Activated T-cell treated with anti-CD3 and anti-CD28 coated beads for 24 hours (primary cell): ENCODE results near the gene MUCL3.
"Not testable (repeated sequence)": the region's sequence is repeated elsewhere in the genome, so short reads cannot be mapped to it uniquely, and the experiment has no call there.

Source experiments
- DNase-seq: peaks from one replicate; pipeline ENCODE4 v3.0.0-alpha.2; 2020; ENCODE audit warnings: low read depth

The MUCL3 gene

GRCh38 chr6:30910473-30910872, 30.3 kb upstream of the MUCL3 start:
- DNase-seq = not testable (repeated sequence)

- DNase-seq = no peak
Observed at GRCh38 chr6:30912746-30913520, 27.8 kb upstream of the MUCL3 start.

- DNase-seq = no peak
Observed at GRCh38 chr6:30913721-30914075, 27.1 kb upstream of the MUCL3 start.

GRCh38 chr6:30914076-30914853, 26.5 kb upstream of the MUCL3 start, which contains the start of gene VARS2:
VARS2 (plus strand) TSS chr6:30914238; CDS start chr6:30914837, 599 bp downstream.
- peak; percentile 89 for DNase-seq

GRCh38 chr6:30914854-30915590, 25.8 kb upstream of the MUCL3 start:
- no peak for DNase-seq

- DNase-seq = no peak
Observed at GRCh38 chr6:30915591-30915946, 25.2 kb upstream of the MUCL3 start.

GRCh38 chr6:30917041-30917440, 23.7 kb upstream of the MUCL3 start:
- DNase-seq = no peak

GRCh38 chr6:30917487-30917886, 23.3 kb upstream of the MUCL3 start:
- no peak for DNase-seq

- no peak for DNase-seq
Observed at GRCh38 chr6:30918670-30919069, 22.1 kb upstream of the MUCL3 start.

GRCh38 chr6:30922447-30922852, 18.3 kb upstream of the MUCL3 start:
- DNase-seq = no peak

- not testable (repeated sequence) for DNase-seq
Observed at GRCh38 chr6:30924040-30924627, 16.6 kb upstream of the MUCL3 start.

GRCh38 chr6:30926644-30927043, 14.1 kb upstream of the MUCL3 start:
- no peak for DNase-seq

- not testable (repeated sequence) for DNase-seq
Observed at GRCh38 chr6:30927080-30927479, 13.7 kb upstream of the MUCL3 start.

- no peak for DNase-seq
Observed at GRCh38 chr6:30928677-30929076, 12.1 kb upstream of the MUCL3 start.

GRCh38 chr6:30930506-30930905, 10.3 kb upstream of the MUCL3 start:
- no peak for DNase-seq

GRCh38 chr6:30931272-30931671, 9.5 kb upstream of the MUCL3 start:
- no peak for DNase-seq

- DNase-seq = no peak
Observed at GRCh38 chr6:30931969-30932645, 8.7 kb upstream of the MUCL3 start, which contains the start of gene SFTA2. SFTA2 (minus strand) TSS chr6:30932170; CDS start chr6:30932096, 74 bp downstream.

- no peak for DNase-seq
Observed at GRCh38 chr6:30932665-30933365, 8.0 kb upstream of the MUCL3 start.

- no peak for DNase-seq
Observed at GRCh38 chr6:30935018-30935417, 5.8 kb upstream of the MUCL3 start.

- DNase-seq = no peak
Observed at GRCh38 chr6:30937265-30937664, 3.5 kb upstream of the MUCL3 start.

GRCh38 chr6:30938730-30939129, 2.0 kb upstream of the MUCL3 start:
- no peak for DNase-seq
